ENCODE data around the gene CTNNA3.

Gene CTNNA3

GRCh38 chr10:66095610-66096009 lies 1600.4 kb downstream of the CTNNA3 start:
- TF ChIP-seq CTCF (IDR thresholded peaks at IDR 0.05; ENCODE audit: control insufficient read depth, extremely low read depth, insufficient read depth) = no peak
- H3K4me3 ChIP-seq (ENCODE audit: low read depth, low read length) = no peak overlapping the region
- DNase-seq (ENCODE audit: low read depth) = no peak

GRCh38 chr10:66085906-66086305 lies 1610.1 kb downstream of the CTNNA3 start:
- H3K4me3 ChIP-seq (ENCODE audit: low read depth, low read length) = no peak overlapping the region
- no peak for DNase-seq (ENCODE audit: low read depth)
- TF ChIP-seq CTCF (IDR thresholded peaks at IDR 0.05; ENCODE audit: control insufficient read depth, extremely low read depth, insufficient read depth) = no peak

GRCh38 chr10:66071907-66072306 lies 1624.1 kb downstream of the CTNNA3 start:
- DNase-seq (ENCODE audit: low read depth) = no peak
- H3K4me3 ChIP-seq (ENCODE audit: low read depth, low read length) = no peak overlapping the region
- TF ChIP-seq CTCF (IDR thresholded peaks at IDR 0.05; ENCODE audit: control insufficient read depth, extremely low read depth, insufficient read depth) = no peak

- H3K4me3 ChIP-seq (ENCODE audit: low read depth, low read length) = no peak overlapping the region
- TF ChIP-seq CTCF (IDR thresholded peaks at IDR 0.05; ENCODE audit: control insufficient read depth, extremely low read depth, insufficient read depth) = no peak
- DNase-seq (ENCODE audit: low read depth) = no peak
These were observed 1637.4 kb downstream of the CTNNA3 start for GRCh38 chr10:66058594-66058993.

- TF ChIP-seq CTCF (IDR thresholded peaks at IDR 0.05; ENCODE audit: control insufficient read depth, extremely low read depth, insufficient read depth) = no peak
- no peak overlapping the region for H3K4me3 ChIP-seq (ENCODE audit: low read depth, low read length)
- no peak for DNase-seq (ENCODE audit: low read depth)
These were observed 1646.7 kb downstream of the CTNNA3 start for GRCh38 chr10:66049335-66049734.

- no peak overlapping the region for H3K4me3 ChIP-seq (ENCODE audit: low read depth, low read length)
- no peak for TF ChIP-seq CTCF (IDR thresholded peaks at IDR 0.05; ENCODE audit: control insufficient read depth, extremely low read depth, insufficient read depth)
- DNase-seq (ENCODE audit: low read depth) = no peak
These were observed 1650.1 kb downstream of the CTNNA3 start for GRCh38 chr10:66045859-66046258.

GRCh38 chr10:66041771-66042170 lies 1654.2 kb downstream of the CTNNA3 start:
- no peak for DNase-seq (ENCODE audit: low read depth)
- TF ChIP-seq CTCF (IDR thresholded peaks at IDR 0.05; ENCODE audit: control insufficient read depth, extremely low read depth, insufficient read depth) = no peak
- no peak overlapping the region for H3K4me3 ChIP-seq (ENCODE audit: low read depth, low read length)

All from LNCaP clone FGC (cell line).